ENCODE results near the gene GNPNAT1. TPM values are rescaled to one million over a fixed set of nuclear protein-coding genes. Genes with fewer than 3 reads are reported as not detected.

The GNPNAT1 gene
- total RNA-seq, 1 experiment from 2014 or later: 28.3 TPM

DNA sequence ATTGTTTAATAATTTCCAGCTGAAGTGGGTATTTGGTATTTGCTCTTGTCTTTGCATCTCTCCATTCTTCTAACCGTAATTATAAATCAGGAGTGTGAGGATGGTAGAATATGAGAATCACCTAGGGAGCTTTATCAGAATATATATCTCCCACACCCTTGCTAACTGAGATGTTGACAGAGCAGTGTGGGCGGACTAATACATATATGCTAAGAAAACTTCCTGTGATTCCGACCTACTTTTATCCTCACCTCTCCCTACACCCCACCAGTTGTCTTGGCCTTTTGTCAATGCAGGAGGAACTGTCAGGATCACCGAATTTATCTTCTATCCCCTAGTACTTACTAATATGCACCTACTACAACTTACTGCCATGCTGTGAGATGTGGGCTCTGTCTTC, 14.7 kb upstream of the GNPNAT1 start:
- Histone ChIP-seq H3K27me3 (replicated peaks) (no peaks in the 10 kb centered on the region), H3K9me3 (replicated peaks) (no peaks in the 10 kb centered on the region), H3K4me3 (no peak overlapping the region), H3K36me3 (no peaks in the 10 kb centered on the region), H3K4me1 (replicated peaks) (peaks cover 18% of the 10 kb centered on the region), H3K27ac (no peak overlapping the region)
- no peak for DNase-seq (ENCODE audit: low read depth in 1 of 2, low spot score in 2 of 2)

DNA sequence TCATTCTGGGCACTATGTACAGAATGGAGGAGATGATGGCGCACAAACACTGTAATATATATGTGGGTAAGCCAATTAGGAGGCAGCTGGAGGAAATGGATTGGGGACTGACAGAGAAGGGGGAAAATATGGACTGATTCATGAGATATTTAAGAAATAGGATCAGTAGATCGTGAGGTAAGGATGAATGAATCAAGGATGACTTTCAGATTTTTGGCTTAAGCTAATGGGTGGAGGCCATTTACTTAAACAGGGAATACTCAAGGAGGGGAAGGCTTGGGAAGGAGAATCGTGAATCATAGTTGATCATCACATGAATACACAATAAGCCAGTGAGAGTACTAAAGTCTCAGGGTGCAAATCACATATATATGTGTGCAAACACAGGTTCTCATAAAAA, 11.2 kb upstream of the GNPNAT1 start:
- Histone ChIP-seq H3K27me3 (replicated peaks) (no peaks in the 10 kb centered on the region), H3K27ac (peak overlapping the region; percentile 89), H3K4me1 (replicated peaks) (peaks cover 23% of the 10 kb centered on the region), H3K4me3 (no peak overlapping the region), H3K9me3 (replicated peaks) (no peaks in the 10 kb centered on the region), H3K36me3 (no peaks in the 10 kb centered on the region)
- DNase-seq (ENCODE audit: low read depth in 1 of 2, low spot score in 2 of 2): peak in 1 of 2 experiments; percentile 35

DNA sequence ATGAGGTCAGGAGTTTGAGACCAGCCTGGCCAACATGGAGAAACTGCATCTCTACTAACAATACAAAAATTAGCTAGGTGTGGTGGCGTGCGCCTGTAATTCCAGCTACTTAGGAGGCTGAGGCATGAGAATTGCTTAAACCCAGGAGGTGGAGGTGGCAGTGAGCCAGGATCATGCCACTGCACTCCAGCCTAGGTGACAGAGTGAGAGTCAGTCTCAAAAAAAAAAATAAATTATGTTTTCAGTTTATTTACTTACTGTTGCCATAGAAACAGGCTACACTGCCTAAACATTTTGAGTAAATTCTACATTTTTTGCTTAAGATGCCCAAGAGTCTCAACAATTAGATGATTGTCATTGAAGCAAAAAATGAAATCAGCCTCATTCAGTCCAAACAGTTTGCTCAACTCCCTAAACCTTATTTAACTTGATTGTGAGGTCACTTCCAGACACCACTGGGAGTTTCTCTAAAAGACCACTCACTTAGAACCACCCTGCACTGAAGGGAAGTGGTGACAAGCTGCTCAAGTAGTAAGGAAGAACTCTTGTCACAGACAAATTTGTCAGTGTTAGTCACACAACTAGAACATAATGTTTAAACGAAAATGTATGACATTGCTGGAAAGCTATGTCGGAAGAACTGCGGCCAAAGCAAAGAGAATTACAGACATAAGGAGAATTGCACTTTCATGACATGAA, 9.8 kb upstream of the GNPNAT1 start:
- Histone ChIP-seq H3K27ac (peak overlapping the region; percentile 89), H3K9me3 (replicated peaks) (no peaks in the 10 kb centered on the region), H3K4me3 (no peak overlapping the region), H3K4me1 (replicated peaks) (peaks cover 23% of the 10 kb centered on the region), H3K36me3 (no peaks in the 10 kb centered on the region), H3K27me3 (replicated peaks) (no peaks in the 10 kb centered on the region)
- DNase-seq (ENCODE audit: low read depth in 1 of 2, low spot score in 2 of 2): peak; percentile 65 to 79

DNA sequence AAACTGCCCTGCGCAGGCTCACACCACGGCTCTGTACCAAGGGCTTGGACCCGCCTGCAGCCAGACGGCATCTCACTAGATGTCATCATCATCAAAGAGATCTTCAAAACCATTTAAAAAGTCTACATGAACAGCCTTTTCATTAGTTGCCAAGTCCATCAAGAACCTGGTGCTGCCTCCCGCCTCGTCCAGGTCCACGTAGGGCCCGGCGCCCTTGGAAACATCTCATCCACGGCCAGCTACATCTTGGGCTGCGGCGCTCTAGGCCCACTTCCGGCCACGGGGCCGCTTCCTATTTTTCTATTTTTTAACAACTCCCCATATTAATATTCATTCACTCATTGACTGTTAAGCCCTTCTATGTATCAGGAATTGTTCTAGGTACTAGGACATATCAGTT, 7.4 kb upstream of the GNPNAT1 start:
- Histone ChIP-seq H3K36me3 (no peaks in the 10 kb centered on the region), H3K4me3 (no peak overlapping the region), H3K27ac (no peak overlapping the region), H3K9me3 (replicated peaks) (no peaks in the 10 kb centered on the region), H3K27me3 (replicated peaks) (no peaks in the 10 kb centered on the region), H3K4me1 (replicated peaks) (peaks cover 23% of the 10 kb centered on the region)
- no peak for DNase-seq (ENCODE audit: low read depth in 1 of 2, low spot score in 2 of 2)

DNA sequence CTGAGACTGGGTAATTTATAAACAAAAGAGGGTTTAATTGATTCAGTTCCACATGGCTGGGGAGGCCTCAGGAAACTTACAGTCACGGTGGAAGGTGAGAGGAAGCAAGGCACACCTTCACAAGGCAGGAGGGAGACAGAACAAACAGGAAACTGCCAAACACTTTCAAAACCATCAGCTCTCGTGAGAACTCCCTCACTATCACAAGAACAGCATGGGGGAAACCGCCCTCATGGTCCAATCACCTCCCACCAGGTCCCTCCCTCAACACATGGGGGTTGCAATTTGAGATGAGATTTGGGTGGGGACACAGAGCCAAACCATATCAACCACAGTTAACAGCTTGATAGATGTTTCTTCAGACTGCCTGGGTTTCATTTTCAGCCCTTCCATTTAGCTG, 6.2 kb upstream of the GNPNAT1 start:
- H3K27me3 ChIP-seq (replicated peaks): no peaks in the 10 kb centered on the region
- DNase-seq (ENCODE audit: low read depth in 1 of 2, low spot score in 2 of 2): no peak
- H3K4me1 ChIP-seq (replicated peaks): peaks cover 24% of the 10 kb centered on the region
- no peak overlapping the region for H3K27ac ChIP-seq
- H3K36me3 ChIP-seq: no peaks in the 10 kb centered on the region
- H3K4me3 ChIP-seq: no peak overlapping the region
- H3K9me3 ChIP-seq (replicated peaks): no peaks in the 10 kb centered on the region

DNA sequence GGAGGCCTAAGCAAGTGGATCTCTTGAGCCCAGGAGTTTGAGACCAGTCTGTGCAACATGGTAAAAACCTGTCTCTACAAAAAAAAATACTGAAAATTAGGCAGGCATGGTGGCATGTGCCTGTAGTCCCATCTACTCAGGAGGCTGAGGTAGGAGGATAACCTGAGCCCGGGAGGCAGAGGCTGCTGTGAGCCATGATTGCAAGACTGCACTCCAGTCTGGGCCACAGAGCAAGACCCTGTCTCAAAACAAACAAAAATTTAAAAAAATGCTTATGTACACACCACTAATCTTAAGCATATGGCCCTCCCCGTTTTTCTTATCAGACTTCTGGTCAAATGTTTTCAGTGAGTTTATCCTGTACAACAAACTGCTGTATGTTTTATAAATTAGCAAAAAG, 1.7 kb upstream of the GNPNAT1 start:
- Histone ChIP-seq H3K9me3 (replicated peaks) (no peaks in the 10 kb centered on the region), H3K4me3 (no peak overlapping the region), H3K36me3 (no peaks in the 10 kb centered on the region; the same call in 1 of the 2 replicates), H3K27ac (no peak overlapping the region), H3K4me1 (replicated peaks) (peaks cover 12% of the 10 kb centered on the region), H3K27me3 (replicated peaks) (no peaks in the 10 kb centered on the region)
- no peak for DNase-seq (ENCODE audit: low read depth in 1 of 2, low spot score in 2 of 2)

DNA sequence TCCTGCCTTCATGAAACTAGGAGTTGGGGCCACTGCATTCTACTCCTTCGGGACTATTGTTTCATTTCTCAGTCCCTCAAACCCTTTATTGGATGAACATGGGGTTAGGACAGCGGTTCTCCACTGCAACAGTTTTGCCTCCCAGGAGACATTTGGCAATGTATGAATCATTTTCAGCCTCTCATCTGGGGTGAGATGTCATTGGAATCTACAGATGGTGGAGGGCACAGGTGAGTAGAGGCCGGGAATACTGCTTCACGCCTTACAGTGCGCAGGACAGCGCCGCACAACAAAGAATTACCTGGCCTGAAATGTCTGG, 649 bp upstream of the GNPNAT1 start:
- DNase-seq (ENCODE audit: low read depth in 1 of 2, low spot score in 2 of 2): no peak
- peak overlapping the region; percentile 89 for H3K27ac ChIP-seq
- no peaks in the 10 kb centered on the region for H3K27me3 ChIP-seq (replicated peaks)
- peaks cover 12% of the 10 kb centered on the region for H3K4me1 ChIP-seq (replicated peaks)
- no peaks in the 10 kb centered on the region for H3K9me3 ChIP-seq (replicated peaks)
- peak overlapping the region; percentile 55 for H3K4me3 ChIP-seq
- peaks cover 3% of the 10 kb centered on the region; the same call in 1 of the 2 replicates for H3K36me3 ChIP-seq

DNA sequence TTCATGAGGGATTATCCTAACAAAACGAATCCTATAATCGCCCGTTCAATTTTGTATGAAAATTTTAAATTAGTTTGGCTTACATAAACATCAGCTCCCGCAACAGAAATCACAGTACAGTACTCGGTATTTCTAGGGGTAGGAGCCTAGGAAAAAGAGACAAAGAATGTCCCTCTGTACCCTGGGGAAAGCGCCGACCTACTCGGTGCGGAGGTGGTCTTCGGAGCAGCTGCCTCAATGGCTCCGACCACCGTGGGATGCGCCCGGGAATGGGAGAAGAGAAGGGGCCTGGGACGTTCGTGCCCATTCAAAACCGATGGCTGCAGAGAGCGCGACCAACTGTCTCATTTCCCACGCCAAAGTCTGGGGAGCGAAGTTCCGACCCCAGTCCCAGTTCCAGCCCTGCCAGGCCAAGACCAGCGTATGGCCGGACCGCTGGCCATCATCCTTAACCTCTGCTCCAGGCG, 618 bp downstream of the GNPNAT1 start:
- no peak for DNase-seq (ENCODE audit: low read depth in 1 of 2, low spot score in 2 of 2)
- Histone ChIP-seq H3K4me1 (replicated peaks) (peaks cover 12% of the 10 kb centered on the region), H3K27ac (peak overlapping the region; percentile 66), H3K4me3 (peak overlapping the region; percentile 55), H3K36me3 (peaks cover 3% of the 10 kb centered on the region; the same call in 1 of the 2 replicates), H3K27me3 (replicated peaks) (no peaks in the 10 kb centered on the region), H3K9me3 (replicated peaks) (no peaks in the 10 kb centered on the region)

DNA sequence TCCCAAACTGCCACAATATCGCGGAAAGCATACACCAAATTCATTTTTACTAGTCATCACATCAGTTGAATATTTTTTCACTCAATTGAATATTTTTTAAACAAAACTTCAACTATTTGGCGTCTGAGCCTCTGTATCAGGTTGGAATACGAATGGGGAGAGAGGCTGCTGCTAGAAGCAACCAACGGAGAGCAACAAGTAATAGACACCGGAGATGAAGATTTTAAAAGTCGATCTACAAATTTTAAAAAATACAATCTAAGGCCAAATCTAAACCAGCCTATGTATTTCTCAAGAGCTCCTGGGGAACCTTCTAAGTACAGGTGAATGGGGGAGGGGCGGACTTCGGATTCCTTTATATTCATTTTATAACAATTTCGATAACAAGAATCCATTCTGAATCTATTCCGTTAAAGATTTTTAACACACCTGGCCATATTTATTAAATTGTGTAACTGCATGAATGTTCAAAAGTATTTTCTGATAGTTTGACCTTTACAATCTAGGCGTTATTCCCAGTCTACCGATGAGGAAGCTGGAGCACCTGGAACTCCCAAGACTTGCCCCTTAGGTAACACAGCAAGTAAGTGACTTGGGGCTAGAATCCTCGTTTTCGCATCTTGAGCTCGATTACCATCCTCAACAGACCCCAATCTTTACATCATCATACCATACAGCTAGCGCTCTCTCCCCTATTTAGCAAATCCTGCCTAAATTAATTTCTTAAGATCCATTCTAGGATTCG, 1.2 kb downstream of the GNPNAT1 start:
- Histone ChIP-seq H3K27me3 (replicated peaks) (no peaks in the 10 kb centered on the region), H3K4me1 (replicated peaks) (peaks cover 12% of the 10 kb centered on the region), H3K4me3 (peak overlapping the region; percentile 55), H3K36me3 (peaks cover 3% of the 10 kb centered on the region; the same call in 1 of the 2 replicates), H3K27ac (peak overlapping the region; percentile 66; the same call in 1 of the 2 replicates), H3K9me3 (replicated peaks) (no peaks in the 10 kb centered on the region)
- DNase-seq (ENCODE audit: low read depth in 1 of 2, low spot score in 2 of 2): no peak

DNA sequence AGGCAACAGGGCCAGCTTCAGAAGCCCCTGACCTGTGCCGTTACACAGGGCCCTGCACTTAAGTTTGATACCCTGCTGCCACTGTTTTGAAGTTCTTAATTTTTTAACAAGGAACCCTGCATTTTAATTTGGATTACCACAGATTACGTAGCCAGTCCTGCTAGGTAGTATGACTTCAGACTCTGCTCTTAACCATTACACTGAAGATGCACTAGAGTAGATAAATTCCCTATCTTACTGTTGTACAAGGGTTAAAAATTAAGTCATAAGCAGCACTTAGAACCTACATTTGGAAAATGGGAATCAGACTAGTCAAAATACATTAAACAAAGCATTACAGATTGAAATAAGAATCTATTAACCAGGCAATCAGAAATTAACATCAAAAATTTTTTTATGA, 2.3 kb downstream of the GNPNAT1 start:
- Histone ChIP-seq H3K9me3 (replicated peaks) (no peaks in the 10 kb centered on the region), H3K27ac (no peak overlapping the region), H3K4me3 (no peak overlapping the region), H3K4me1 (replicated peaks) (peaks cover 12% of the 10 kb centered on the region), H3K36me3 (peaks cover 6% of the 10 kb centered on the region), H3K27me3 (replicated peaks) (no peaks in the 10 kb centered on the region)
- DNase-seq (ENCODE audit: low read depth in 1 of 2, low spot score in 2 of 2): no peak

DNA sequence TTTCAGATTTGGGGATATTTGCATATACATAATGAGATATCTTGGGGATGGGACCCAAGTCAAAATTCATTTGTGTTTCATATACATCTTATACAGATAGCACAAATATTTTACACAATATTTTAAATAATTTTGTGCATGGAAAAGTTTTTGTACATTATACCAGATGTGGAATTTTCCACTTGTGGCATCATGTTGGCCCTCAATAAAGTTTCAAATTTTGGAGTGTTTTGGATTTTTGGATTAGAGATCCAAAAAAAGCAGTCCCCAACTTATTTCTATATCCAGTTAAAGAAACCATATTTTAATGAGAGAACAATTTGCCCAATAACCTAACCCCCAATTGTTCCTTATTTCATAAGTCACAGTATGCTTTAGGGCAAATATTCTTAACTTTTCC, 4.5 kb downstream of the GNPNAT1 start:
- no peak overlapping the region for H3K4me3 ChIP-seq
- no peaks in the 10 kb centered on the region; the same call in 1 of the 2 replicates for H3K4me1 ChIP-seq (replicated peaks)
- H3K9me3 ChIP-seq (replicated peaks): no peaks in the 10 kb centered on the region
- DNase-seq (ENCODE audit: low read depth in 1 of 2, low spot score in 2 of 2): no peak
- H3K36me3 ChIP-seq: peaks cover 19% of the 10 kb centered on the region
- no peak overlapping the region for H3K27ac ChIP-seq
- H3K27me3 ChIP-seq (replicated peaks): no peaks in the 10 kb centered on the region

DNA sequence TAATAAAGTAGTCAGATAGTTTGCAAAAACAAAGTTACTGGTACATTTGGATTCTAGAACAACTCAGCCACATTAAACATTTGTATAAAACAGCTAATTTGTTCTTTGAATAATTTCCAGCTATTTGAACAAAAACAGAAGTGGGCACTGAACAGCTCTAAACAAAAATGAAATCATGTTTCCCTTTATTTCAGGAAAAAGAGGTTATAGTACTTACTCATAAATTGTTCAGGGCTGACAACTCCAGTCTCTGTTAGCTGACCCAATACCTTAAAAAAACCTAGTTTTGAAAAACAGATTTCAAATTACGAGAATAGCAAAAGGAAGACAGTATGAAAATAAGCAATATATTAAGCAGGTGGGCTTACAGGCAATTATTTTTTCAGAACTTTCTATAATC, 8.2 kb downstream of the GNPNAT1 start:
- no peaks in the 10 kb centered on the region for H3K4me1 ChIP-seq (replicated peaks)
- peaks cover 48% of the 10 kb centered on the region for H3K36me3 ChIP-seq
- no peak overlapping the region for H3K27ac ChIP-seq
- no peaks in the 10 kb centered on the region for H3K27me3 ChIP-seq (replicated peaks)
- H3K9me3 ChIP-seq (replicated peaks): no peaks in the 10 kb centered on the region
- no peak for DNase-seq (ENCODE audit: low read depth in 1 of 2, low spot score in 2 of 2)
- H3K4me3 ChIP-seq: no peak overlapping the region

DNA sequence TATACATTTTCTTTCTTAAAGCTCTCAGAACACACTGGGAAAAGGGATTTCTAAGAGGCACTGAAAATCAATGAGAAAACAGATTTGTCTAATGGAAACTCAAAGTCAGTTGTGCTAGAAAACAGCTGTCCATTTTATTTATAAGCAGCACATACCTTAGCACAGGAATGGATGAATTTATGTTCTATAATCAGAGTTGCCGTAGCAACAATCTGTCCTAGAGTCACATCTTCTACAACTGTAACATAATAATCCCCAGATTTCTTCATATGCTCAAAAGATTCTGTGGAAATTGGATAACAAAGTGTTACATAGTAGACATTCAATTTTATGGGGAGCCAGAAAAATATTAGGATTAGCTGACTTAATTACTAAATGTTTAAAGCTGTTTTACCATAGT, 9.8 kb downstream of the GNPNAT1 start:
- DNase-seq (ENCODE audit: low read depth in 1 of 2, low spot score in 2 of 2): no peak
- no peaks in the 10 kb centered on the region for H3K9me3 ChIP-seq (replicated peaks)
- no peak overlapping the region for H3K4me3 ChIP-seq

DNA sequence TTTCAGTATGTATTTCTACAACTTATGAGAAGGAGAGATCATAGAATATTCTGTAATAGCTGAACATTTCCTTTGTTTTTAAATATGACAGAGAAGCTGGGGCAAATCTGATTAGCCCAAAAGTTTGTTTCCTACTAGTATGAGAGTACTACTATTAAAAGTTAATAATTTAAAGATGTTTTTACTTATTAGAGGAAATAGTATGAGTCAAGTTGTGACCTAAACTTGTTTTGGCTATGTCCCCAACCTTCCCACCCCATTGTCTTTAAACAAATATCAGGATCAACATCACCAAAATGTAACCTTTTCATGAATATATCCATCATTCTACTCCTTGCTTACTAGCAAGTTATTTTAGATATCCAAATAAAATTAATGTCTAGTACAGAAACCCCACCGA, 10.5 kb downstream of the GNPNAT1 start:
- H3K27ac ChIP-seq: no peak overlapping the region
- peaks cover 58% of the 10 kb centered on the region for H3K36me3 ChIP-seq
- no peaks in the 10 kb centered on the region for H3K9me3 ChIP-seq (replicated peaks)
- no peak overlapping the region for H3K4me3 ChIP-seq
- no peaks in the 10 kb centered on the region for H3K27me3 ChIP-seq (replicated peaks)
- no peaks in the 10 kb centered on the region for H3K4me1 ChIP-seq (replicated peaks)
- DNase-seq (ENCODE audit: low read depth in 1 of 2, low spot score in 2 of 2): no peak

More for the DNA sequence above, 9.8 kb downstream of the GNPNAT1 start:
- Histone ChIP-seq H3K27ac (no peak overlapping the region), H3K36me3 (peaks cover 53% of the 10 kb centered on the region), H3K27me3 (replicated peaks) (no peaks in the 10 kb centered on the region), H3K4me1 (replicated peaks) (no peaks in the 10 kb centered on the region)
